ENCODE data around the gene LEKR1. TPM values are rescaled to one million over a fixed set of nuclear protein-coding genes. Genes with fewer than 3 reads are reported as not detected.

LEKR1 gene
- polyA plus RNA-seq, 1 donor from 2014 or later, result 2.7 TPM

DNA sequence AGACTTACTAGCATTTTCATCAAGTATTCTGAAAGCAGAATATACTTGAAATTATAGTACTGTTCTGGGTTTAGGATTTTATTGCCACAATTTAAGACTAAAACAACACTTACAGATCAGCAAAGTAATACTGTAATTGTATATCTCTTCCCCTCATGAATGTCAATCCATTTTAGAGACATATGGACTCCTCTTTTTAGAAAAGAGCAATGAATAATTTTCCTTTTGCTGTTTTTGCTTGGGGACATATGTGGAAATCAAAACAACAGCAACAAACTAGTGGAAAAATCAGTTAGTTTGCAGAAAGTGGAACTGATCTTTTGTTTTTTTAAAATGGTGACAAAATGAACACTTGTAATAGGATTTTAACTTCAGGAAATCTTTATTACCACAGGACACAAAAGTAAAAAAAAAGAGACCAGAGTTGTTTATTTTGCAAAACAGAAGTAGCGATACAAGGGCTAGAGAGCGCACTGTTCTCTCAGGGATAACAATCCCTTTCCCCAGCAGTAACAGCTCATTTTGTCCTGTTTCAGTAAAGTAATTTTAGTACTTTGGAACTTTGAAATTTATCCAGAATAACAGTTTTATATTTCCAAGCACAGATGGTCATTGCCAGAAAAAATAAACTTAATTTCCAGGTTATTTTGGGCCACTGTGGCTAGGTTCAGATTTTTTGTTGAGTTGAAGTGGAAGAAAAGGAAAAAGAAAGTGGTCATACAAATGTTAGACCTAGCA, 17.1 kb downstream of the LEKR1 start:
- H3F3A ChIP-seq (ENCODE audit: insufficient read depth, low read length, poor library complexity, severe bottlenecking), result no peaks in the 10 kb centered on the region
- no peak overlapping the region for H2AFZ ChIP-seq (ENCODE audit: low read depth, low read length)
- H3K27ac ChIP-seq (ENCODE audit: low read length), result no peak overlapping the region
- no peaks in the 10 kb centered on the region for H3K9me3 ChIP-seq (ENCODE audit: low read length)
- H3K27me3 ChIP-seq (ENCODE audit: insufficient read depth, low read depth, low read length), result no peaks in the 10 kb centered on the region
- H3K4me3 ChIP-seq (ENCODE audit: low read length), result no peak overlapping the region
- TF ChIP-seq EZH2 (IDR thresholded peaks at IDR 0.05; ENCODE audit: borderline replicate concordance, insufficient read depth, low read length, poor library complexity, severe bottlenecking) (no peak), SMC3 (conservative IDR thresholded peaks at IDR 0.05; ENCODE audit: poor library complexity) (no peak), EP300 (conservative IDR thresholded peaks at IDR 0.05; ENCODE audit: poor library complexity, severe bottlenecking) (no peak), POLR2AphosphoS5 (IDR thresholded peaks at IDR 0.05) (no peak), MXI1 (conservative IDR thresholded peaks at IDR 0.05; ENCODE audit: poor library complexity, severe bottlenecking) (no peak), REST (IDR thresholded peaks at IDR 0.05; ENCODE audit: borderline replicate concordance) (no peak), RAD21 (conservative IDR thresholded peaks at IDR 0.05) (no peak), TAF1 (IDR thresholded peaks at IDR 0.05; ENCODE audit: low read depth) (no peak), CTCF (IDR thresholded peaks at IDR 0.05; ENCODE audit: poor library complexity, severe bottlenecking) (no peak)
- H3K9me2 ChIP-seq (ENCODE audit: insufficient read depth, low read length), result no peaks in the 10 kb centered on the region
- no peak overlapping the region for H3K4me2 ChIP-seq (ENCODE audit: low read length)
- H4K20me1 ChIP-seq (ENCODE audit: insufficient read depth), result no peaks in the 10 kb centered on the region
- H3K36me3 ChIP-seq (ENCODE audit: insufficient read depth, low read length), result no peaks in the 10 kb centered on the region
- no peak overlapping the region for H3K9ac ChIP-seq (ENCODE audit: low read length)
- no peaks in the 10 kb centered on the region for H3K79me2 ChIP-seq (replicated peaks; ENCODE audit: insufficient read depth, low read length)

DNA sequence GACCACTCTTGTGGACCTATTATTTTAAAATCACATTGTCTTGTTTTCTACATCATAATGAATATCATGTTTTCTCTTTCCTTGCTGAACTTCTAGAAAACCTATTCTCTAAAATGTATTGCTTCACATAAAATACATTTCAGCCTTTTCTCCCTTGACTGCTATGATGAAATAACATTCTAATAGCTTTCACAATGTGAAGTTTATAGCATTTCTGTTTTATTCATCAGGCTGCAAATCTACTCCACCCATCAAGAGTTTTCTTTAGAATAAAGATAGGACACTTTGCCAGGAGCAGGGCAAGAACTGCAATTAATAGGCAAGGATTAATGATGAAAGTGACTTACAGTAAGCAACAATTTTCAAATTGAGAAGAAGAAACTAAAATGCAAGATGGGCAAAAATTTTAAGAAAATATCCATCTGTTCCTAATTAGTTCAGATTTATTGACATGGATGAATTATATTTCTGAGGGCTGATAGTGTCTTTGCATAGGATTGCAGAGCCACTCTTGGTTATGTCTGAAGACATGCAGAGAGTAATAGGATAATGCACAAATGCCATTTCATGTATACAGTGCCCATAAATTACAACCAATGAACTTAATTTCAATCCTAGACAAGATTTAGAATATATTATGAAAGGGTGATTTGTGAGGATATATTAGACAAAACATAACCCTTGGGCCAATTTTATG, 21.7 kb downstream of the LEKR1 start:
- Histone ChIP-seq H3K79me2 (replicated peaks; ENCODE audit: insufficient read depth, low read length) (no peaks in the 10 kb centered on the region), H3K27me3 (ENCODE audit: insufficient read depth, low read depth, low read length) (no peaks in the 10 kb centered on the region), H4K20me1 (ENCODE audit: insufficient read depth) (no peaks in the 10 kb centered on the region), H3K4me2 (ENCODE audit: low read length) (no peak overlapping the region), H3K9me2 (ENCODE audit: insufficient read depth, low read length) (no peaks in the 10 kb centered on the region), H2AFZ (ENCODE audit: low read depth, low read length) (no peak overlapping the region), H3K27ac (ENCODE audit: low read length) (no peak overlapping the region), H3K9me3 (ENCODE audit: low read length) (no peaks in the 10 kb centered on the region), H3K36me3 (ENCODE audit: insufficient read depth, low read length) (no peaks in the 10 kb centered on the region), H3F3A (ENCODE audit: insufficient read depth, low read length, poor library complexity, severe bottlenecking) (no peaks in the 10 kb centered on the region), H3K9ac (ENCODE audit: low read length) (no peak overlapping the region), H3K4me3 (ENCODE audit: low read length) (no peak overlapping the region)
- TF ChIP-seq CTCF (IDR thresholded peaks at IDR 0.05; ENCODE audit: poor library complexity, severe bottlenecking), result no peak
- TF ChIP-seq EP300 (conservative IDR thresholded peaks at IDR 0.05; ENCODE audit: poor library complexity, severe bottlenecking), result no peak
- TF ChIP-seq SMC3 (conservative IDR thresholded peaks at IDR 0.05; ENCODE audit: poor library complexity), result no peak
- no peak for TF ChIP-seq TAF1 (IDR thresholded peaks at IDR 0.05; ENCODE audit: low read depth)
- no peak for TF ChIP-seq EZH2 (IDR thresholded peaks at IDR 0.05; ENCODE audit: borderline replicate concordance, insufficient read depth, low read length, poor library complexity, severe bottlenecking)
- TF ChIP-seq POLR2AphosphoS5 (IDR thresholded peaks at IDR 0.05), result no peak
- TF ChIP-seq REST (IDR thresholded peaks at IDR 0.05; ENCODE audit: borderline replicate concordance), result no peak
- no peak for TF ChIP-seq RAD21 (conservative IDR thresholded peaks at IDR 0.05)
- no peak for TF ChIP-seq MXI1 (conservative IDR thresholded peaks at IDR 0.05; ENCODE audit: poor library complexity, severe bottlenecking)

All from neural cell (in vitro differentiated cells).